ENCODE results near the gene ZDHHC5. TPM values are rescaled to one million over a fixed set of nuclear protein-coding genes. Genes with fewer than 3 reads are reported as not detected.

Gene ZDHHC5
- total and polyA plus RNA-seq, 2 of the 13 experiments (the other 11 are each of a cell fraction or from before 2014, with no cell fraction given), result 26.6 to 34.0 TPM

DNA sequence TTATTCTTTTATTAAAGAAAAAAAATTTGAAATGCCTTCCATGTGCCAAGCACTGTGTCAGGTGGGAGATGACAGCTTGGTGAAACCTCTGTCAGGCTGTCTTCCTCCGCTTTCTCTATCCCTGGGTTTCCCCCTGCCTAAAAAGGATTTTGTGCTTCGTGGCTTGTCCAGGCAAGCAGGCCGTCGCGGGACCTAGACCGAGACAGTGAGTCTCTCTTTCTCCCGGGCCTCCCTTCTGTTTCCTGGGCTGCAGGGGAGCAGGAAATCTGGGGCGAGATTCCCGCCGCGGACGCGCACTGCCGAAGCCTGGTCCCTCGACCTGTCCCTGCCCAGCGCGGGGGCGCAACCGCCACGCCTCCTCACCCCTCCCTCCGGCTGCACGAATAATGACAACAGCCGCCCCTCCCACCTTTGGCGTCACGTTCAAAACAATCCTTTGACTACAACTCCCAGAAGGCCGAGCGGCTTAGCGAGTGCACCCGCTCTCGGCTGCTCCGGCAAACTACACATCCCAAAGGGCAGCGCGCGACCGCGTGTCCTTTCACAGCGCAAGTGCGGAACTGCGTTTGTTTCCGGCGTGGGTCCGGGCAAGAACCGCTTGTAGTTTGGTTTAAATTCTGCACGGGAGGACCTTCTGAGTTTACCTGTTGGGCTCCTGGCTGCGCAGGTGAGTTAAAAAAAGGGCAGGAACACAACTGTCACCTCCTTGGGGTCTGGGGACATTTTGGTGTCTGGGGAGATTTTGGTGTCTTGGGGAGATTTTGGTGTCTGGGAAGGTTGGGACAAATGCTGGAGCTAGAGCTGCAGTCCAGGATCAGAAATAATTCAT, 10.5 kb upstream of the ZDHHC5 start, which contains the start of gene CLP1 (continued):
- TF ChIP-seq, protein P1, sequence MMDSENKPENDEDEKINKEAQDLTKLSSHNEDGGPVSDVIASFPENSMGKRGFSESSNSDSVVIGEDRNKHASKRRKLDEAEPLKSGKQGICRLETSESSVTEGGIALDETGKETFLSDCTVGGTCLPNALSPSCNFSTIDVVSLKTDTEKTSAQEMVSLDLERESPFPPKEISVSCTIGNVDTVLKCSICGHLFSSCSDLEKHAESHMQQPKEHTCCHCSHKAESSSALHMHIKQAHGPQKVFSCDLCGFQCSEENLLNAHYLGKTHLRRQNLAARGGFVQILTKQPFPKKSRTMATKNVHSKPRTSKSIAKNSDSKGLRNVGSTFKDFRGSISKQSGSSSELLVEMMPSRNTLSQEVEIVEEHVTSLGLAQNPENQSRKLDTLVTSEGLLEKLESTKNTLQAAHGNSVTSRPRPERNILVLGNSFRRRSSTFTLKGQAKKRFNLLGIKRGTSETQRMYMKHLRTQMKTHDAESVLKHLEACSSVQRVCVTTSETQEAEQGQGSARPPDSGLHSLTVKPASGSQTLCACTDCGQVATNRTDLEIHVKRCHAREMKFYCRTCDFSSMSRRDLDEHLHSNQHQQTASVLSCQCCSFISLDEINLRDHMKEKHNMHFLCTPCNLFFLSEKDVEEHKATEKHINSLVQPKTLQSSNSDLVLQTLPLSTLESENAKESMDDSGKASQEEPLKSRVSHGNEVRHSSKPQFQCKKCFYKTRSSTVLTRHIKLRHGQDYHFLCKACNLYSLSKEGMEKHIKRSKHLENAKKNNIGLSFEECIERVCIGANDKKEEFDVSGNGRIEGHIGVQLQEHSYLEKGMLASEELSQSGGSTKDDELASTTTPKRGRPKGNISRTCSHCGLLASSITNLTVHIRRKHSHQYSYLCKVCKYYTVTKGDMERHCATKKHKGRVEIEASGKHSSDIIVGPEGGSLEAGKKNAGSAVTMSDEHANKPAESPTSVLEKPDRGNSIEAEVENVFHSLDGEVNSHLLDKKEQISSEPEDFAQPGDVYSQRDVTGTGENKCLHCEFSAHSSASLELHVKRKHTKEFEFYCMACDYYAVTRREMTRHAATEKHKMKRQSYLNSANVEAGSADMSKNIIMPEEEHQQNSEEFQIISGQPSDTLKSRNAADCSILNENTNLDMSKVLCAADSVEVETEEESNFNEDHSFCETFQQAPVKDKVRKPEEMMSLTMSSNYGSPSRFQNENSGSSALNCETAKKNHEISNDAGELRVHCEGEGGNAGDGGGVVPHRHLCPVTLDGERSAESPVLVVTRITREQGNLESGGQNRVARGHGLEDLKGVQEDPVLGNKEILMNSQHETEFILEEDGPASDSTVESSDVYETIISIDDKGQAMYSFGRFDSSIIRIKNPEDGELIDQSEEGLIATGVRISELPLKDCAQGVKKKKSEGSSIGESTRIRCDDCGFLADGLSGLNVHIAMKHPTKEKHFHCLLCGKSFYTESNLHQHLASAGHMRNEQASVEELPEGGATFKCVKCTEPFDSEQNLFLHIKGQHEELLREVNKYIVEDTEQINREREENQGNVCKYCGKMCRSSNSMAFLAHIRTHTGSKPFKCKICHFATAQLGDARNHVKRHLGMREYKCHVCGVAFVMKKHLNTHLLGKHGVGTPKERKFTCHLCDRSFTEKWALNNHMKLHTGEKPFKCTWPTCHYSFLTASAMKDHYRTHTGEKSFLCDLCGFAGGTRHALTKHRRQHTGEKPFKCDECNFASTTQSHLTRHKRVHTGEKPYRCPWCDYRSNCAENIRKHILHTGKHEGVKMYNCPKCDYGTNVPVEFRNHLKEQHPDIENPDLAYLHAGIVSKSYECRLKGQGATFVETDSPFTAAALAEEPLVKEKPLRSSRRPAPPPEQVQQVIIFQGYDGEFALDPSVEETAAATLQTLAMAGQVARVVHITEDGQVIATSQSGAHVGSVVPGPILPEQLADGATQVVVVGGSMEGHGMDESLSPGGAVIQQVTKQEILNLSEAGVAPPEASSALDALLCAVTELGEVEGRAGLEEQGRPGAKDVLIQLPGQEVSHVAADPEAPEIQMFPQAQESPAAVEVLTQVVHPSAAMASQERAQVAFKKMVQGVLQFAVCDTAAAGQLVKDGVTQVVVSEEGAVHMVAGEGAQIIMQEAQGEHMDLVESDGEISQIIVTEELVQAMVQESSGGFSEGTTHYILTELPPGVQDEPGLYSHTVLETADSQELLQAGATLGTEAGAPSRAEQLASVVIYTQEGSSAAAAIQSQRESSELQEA (CRISPR knock-in tag; IDR thresholded peaks at IDR 0.05; ENCODE audit: not compliant biosample characterization), result peak; percentile 57
- no peak for TF ChIP-seq NFE2L1 (CRISPR knock-in tag; IDR thresholded peaks at IDR 0.05; ENCODE audit: borderline replicate concordance)
- TF ChIP-seq ZKSCAN5 (CRISPR knock-in tag; IDR thresholded peaks at IDR 0.05), result no peak
- peak; percentile 78; the same call in 1 of the 2 replicates for TF ChIP-seq ZC3H13 (CRISPR knock-in tag; IDR thresholded peaks at IDR 0.05)
- no peak for TF ChIP-seq SRSF4 (IDR thresholded peaks at IDR 0.05; ENCODE audit: low read depth, low read length, poor library complexity, severe bottlenecking)
- TF ChIP-seq ZNF7 (CRISPR knock-in tag; IDR thresholded peaks at IDR 0.05), result no peak
- TF ChIP-seq ZNF670 (CRISPR knock-in tag; IDR thresholded peaks at IDR 0.05; ENCODE audit: borderline replicate concordance), result no peak
- peak; percentile 65 for TF ChIP-seq PHF5A (CRISPR knock-in tag; IDR thresholded peaks at IDR 0.05; ENCODE audit: low read depth, unreplicated experiment)
- peak; percentile 90 for TF ChIP-seq ATF1 (CRISPR knock-in tag; IDR thresholded peaks at IDR 0.05)
- no peak for TF ChIP-seq KLF11 (CRISPR knock-in tag; IDR thresholded peaks at IDR 0.05)
- TF ChIP-seq NR2C2 (CRISPR knock-in tag; IDR thresholded peaks at IDR 0.05; ENCODE audit: borderline replicate concordance), result peak; percentile 92
- no peak; the same call in 1 of the 2 replicates for TF ChIP-seq ZNF572 (CRISPR knock-in tag; IDR thresholded peaks at IDR 0.05)
- TF ChIP-seq ZNF557 (CRISPR knock-in tag; IDR thresholded peaks at IDR 0.05), result no peak
- peak; percentile 64; the same call in 1 of the 2 replicates for TF ChIP-seq YEATS4 (CRISPR knock-in tag; IDR thresholded peaks at IDR 0.05; ENCODE audit: borderline replicate concordance)
- peak; percentile 89 for TF ChIP-seq PHF20 (CRISPR knock-in tag; IDR thresholded peaks at IDR 0.05)
- no peak for TF ChIP-seq SMARCE1 (IDR thresholded peaks at IDR 0.05; ENCODE audit: borderline replicate concordance)
- TF ChIP-seq SALL2 (CRISPR knock-in tag; IDR thresholded peaks at IDR 0.05), result peak; percentile 92
- peak; percentile 47; the same call in 1 of the 2 replicates for TF ChIP-seq FOXP1 (IDR thresholded peaks at IDR 0.05)
- peak; percentile 54 for TF ChIP-seq FOXP1 (CRISPR knock-in tag; IDR thresholded peaks at IDR 0.05)
- TF ChIP-seq ETV6 (CRISPR knock-in tag; conservative IDR thresholded peaks at IDR 0.05), result 0 out of 2 replicates have a peak, but pooled peaks have one; percentile 20
- TF ChIP-seq NCOA1 (CRISPR knock-in tag; IDR thresholded peaks at IDR 0.05), result 0 out of 2 replicates have a peak, but pooled peaks have one; percentile 43
- no peak for TF ChIP-seq PRPF4 (IDR thresholded peaks at IDR 0.05; ENCODE audit: low read depth, low read length, poor library complexity, severe bottlenecking)
- peak; percentile 75 for TF ChIP-seq KDM2A (CRISPR knock-in tag; IDR thresholded peaks at IDR 0.05; ENCODE audit: borderline replicate concordance, low read depth)
- peak; percentile 45; the same call in 1 of the 2 replicates for TF ChIP-seq NCOR1 (IDR thresholded peaks at IDR 0.05; ENCODE audit: borderline replicate concordance, low read length)
